ENCODE data around the gene MTA1. TPM values are rescaled to one million over a fixed set of nuclear protein-coding genes. Genes with fewer than 3 reads are reported as not detected.

MTA1 gene
- total RNA-seq, 4 donors from 2014 or later = 75.7 to 295 (median 165) TPM

GRCh38 chr14:105442125-105442524, 22.5 kb downstream of the MTA1 start:
- no peak for DNase-seq
- Histone ChIP-seq H3K27me3 (no peaks in the 10 kb centered on the region), H3K9me3 (no peaks in the 10 kb centered on the region), H3K27ac (no peak overlapping the region), H3K36me3 (peaks cover 0 to 9% (median 0%) of the 10 kb centered on the region in 3 donors), H3K4me1 (peaks cover 0 to 6% (median 0%) of the 10 kb centered on the region in 4 donors), H3K4me3 (no peak overlapping the region)
- TF ChIP-seq POLR2A (IDR thresholded peaks at IDR 0.05) (no peak), CTCF (IDR thresholded peaks at IDR 0.05) (no peak)

GRCh38 chr14:105442834-105443233, 23.2 kb downstream of the MTA1 start:
- Histone ChIP-seq H3K27me3 (no peaks in the 10 kb centered on the region), H3K4me1 (no peaks in the 10 kb centered on the region), H3K27ac (no peak overlapping the region), H3K36me3 (peaks cover 0 to 14% (median 0%) of the 10 kb centered on the region in 3 donors), H3K4me3 (no peak overlapping the region), H3K9me3 (no peaks in the 10 kb centered on the region)
- DNase-seq = no peak
- TF ChIP-seq POLR2A (IDR thresholded peaks at IDR 0.05) = no peak
- no peak for TF ChIP-seq CTCF (IDR thresholded peaks at IDR 0.05)

- no peak for TF ChIP-seq POLR2A (IDR thresholded peaks at IDR 0.05)
- no peak for TF ChIP-seq CTCF (IDR thresholded peaks at IDR 0.05)
- DNase-seq = no peak
- Histone ChIP-seq H3K27me3 (no peaks in the 10 kb centered on the region), H3K36me3 (peaks cover 0 to 21% (median 0%) of the 10 kb centered on the region in 3 donors), H3K9me3 (no peaks in the 10 kb centered on the region), H3K4me3 (no peak overlapping the region), H3K4me1 (peaks cover 0 to 9% (median 2%) of the 10 kb centered on the region in 4 donors), H3K27ac (no peak overlapping the region)
Measured at GRCh38 chr14:105444859-105445258, 25.2 kb downstream of the MTA1 start.

GRCh38 chr14:105445290-105445689, 25.7 kb downstream of the MTA1 start:
- peaks cover 0 to 25% (median 0%) of the 10 kb centered on the region in 3 donors for H3K36me3 ChIP-seq
- TF ChIP-seq POLR2A (IDR thresholded peaks at IDR 0.05) (no peak), CTCF (IDR thresholded peaks at IDR 0.05) (no peak)
- H3K27ac ChIP-seq = no peak overlapping the region
- no peaks in the 10 kb centered on the region for H3K27me3 ChIP-seq
- H3K4me3 ChIP-seq = no peak overlapping the region
- DNase-seq = no peak
- peaks cover 0 to 9% (median 2%) of the 10 kb centered on the region in 4 donors for H3K4me1 ChIP-seq
- H3K9me3 ChIP-seq = no peaks in the 10 kb centered on the region

- Histone ChIP-seq H3K36me3 (peaks cover 0 to 32% (median 0%) of the 10 kb centered on the region in 3 donors), H3K4me1 (peaks cover 0 to 9% (median 2%) of the 10 kb centered on the region in 4 donors), H3K4me3 (no peak overlapping the region), H3K9me3 (no peaks in the 10 kb centered on the region), H3K27ac (no peak overlapping the region), H3K27me3 (no peaks in the 10 kb centered on the region)
- no peak for TF ChIP-seq POLR2A (IDR thresholded peaks at IDR 0.05)
- no peak for TF ChIP-seq CTCF (IDR thresholded peaks at IDR 0.05)
- DNase-seq = no peak
Measured at GRCh38 chr14:105445901-105446845, 26.5 kb downstream of the MTA1 start.

Measured in Peyer's patch (tissue), 4 donors.